Colonic mucosa (tissue), 4 donors: ENCODE data around the gene FILIP1L. TPM values are rescaled to one million over a fixed set of nuclear protein-coding genes. Genes with fewer than 3 reads are reported as not detected.

Experiments
- DNase-seq: peaks from one replicate; pipeline ENCODE4 v3.0.0-alpha.2; 2020
- H3K27ac ChIP-seq: fragments of 200-600 bp; one replicate; pipeline ENCODE4 v1.8.0; 2021
- H3K27me3 ChIP-seq: fragments of 200-600 bp; one replicate; pipeline ENCODE4 v1.8.0; 2021
- H3K36me3 ChIP-seq: fragments of 200-600 bp; one replicate; pipeline ENCODE4 v1.8.0; 2021
- H3K4me1 ChIP-seq: fragments of 200-600 bp; one replicate; pipeline ENCODE4 v1.8.0; 2021; ENCODE audit warnings: mild to moderate bottlenecking
- H3K4me3 ChIP-seq: fragments of 200-600 bp; one replicate; pipeline ENCODE4 v1.8.0; 2021
- H3K9ac ChIP-seq, 2 donors: one replicate each; pipeline ENCODE4 v1.7.0; 2013; ENCODE audit warnings: control low read depth in 2 of 2, low read depth in 2 of 2, low read length in 2 of 2
- H3K9me3 ChIP-seq: fragments of 200-600 bp; one replicate; pipeline ENCODE4 v1.8.0; 2021
- CTCF ChIP-seq: fragments of 200-600 bp; IDR thresholded peaks from one replicate; pipeline ENCODE4 v1.8.0; 2022; ENCODE audit warnings: antibody characterized with exemption, mild to moderate bottlenecking
- intact Hi-C: fragments of 100-400 bp; cut with DNase I; formaldehyde crosslinking; loops from one replicate; pipeline ENCODE4 v1.14.1; 2022
- total RNA-seq, 2 donors: library from RNA; stranded (reverse); fragmentation: NEBNext Ultra II Directional in 1 of 2; extraction: Animal tissue kit (Norgen Biotek cat#: 25700) in 1 of 2; gene quantifications; one replicate each; pipeline ENCODE4 v1.2.1, GENCODE V29; 2021
- donor health status: healthy.
- donor health status: DM: no; HTN: no; CAD: no.
- donor health status: DM: no; HTN: no; CAD: no.

The FILIP1L gene
- total RNA-seq, 2 donors from 2014 or later, result 3.7 to 29.0 TPM

- Histone ChIP-seq H3K9ac (no peak overlapping the region), H3K27me3 (no peaks in the 10 kb centered on the region), H3K4me1 (no peaks in the 10 kb centered on the region), H3K27ac (no peak overlapping the region), H3K36me3 (no peaks in the 10 kb centered on the region), H3K4me3 (no peak overlapping the region), H3K9me3 (no peaks in the 10 kb centered on the region)
- no peak for TF ChIP-seq CTCF
- intact Hi-C loops, result no loop called here
- DNase-seq, result no peak
These were observed 280.6 kb downstream of the FILIP1L start for GRCh38 chr3:99833617-99834205.

- no peak for TF ChIP-seq CTCF
- Histone ChIP-seq H3K27ac (no peak overlapping the region), H3K4me1 (no peaks in the 10 kb centered on the region), H3K36me3 (no peaks in the 10 kb centered on the region), H3K9ac (no peak overlapping the region), H3K27me3 (no peaks in the 10 kb centered on the region), H3K4me3 (no peak overlapping the region), H3K9me3 (no peaks in the 10 kb centered on the region)
- DNase-seq, result no peak
- intact Hi-C loops, result loop anchor here (10.0 kb wide), 1 partner anchor 755 kb away; no protein-coding TSS in a partner anchor
These were observed 284.5 kb downstream of the FILIP1L start for GRCh38 chr3:99829844-99830243.

- Histone ChIP-seq H3K4me3 (no peak overlapping the region), H3K4me1 (no peaks in the 10 kb centered on the region), H3K9me3 (no peaks in the 10 kb centered on the region), H3K9ac (no peak overlapping the region), H3K36me3 (no peaks in the 10 kb centered on the region), H3K27ac (no peak overlapping the region), H3K27me3 (no peaks in the 10 kb centered on the region)
- no peak for DNase-seq
- TF ChIP-seq CTCF, result no peak
- intact Hi-C loops, result loop anchor here (10.0 kb wide), 1 partner anchor 760 kb away; no protein-coding TSS in a partner anchor
These were observed 289.2 kb downstream of the FILIP1L start for GRCh38 chr3:99825004-99825640.

- intact Hi-C loops, result loop anchor here (10.0 kb wide), 1 partner anchor 761 kb away; no protein-coding TSS in a partner anchor
These were observed 290.3 kb downstream of the FILIP1L start for GRCh38 chr3:99823723-99824711.

More at GRCh38 chr3:99823723-99824711, 290.3 kb downstream of the FILIP1L start:
- Histone ChIP-seq H3K36me3 (no peaks in the 10 kb centered on the region), H3K27ac (no peak overlapping the region), H3K4me1 (no peaks in the 10 kb centered on the region), H3K9me3 (no peaks in the 10 kb centered on the region), H3K9ac (no peak overlapping the region), H3K27me3 (no peaks in the 10 kb centered on the region), H3K4me3 (no peak overlapping the region)
- TF ChIP-seq CTCF, result no peak
- no peak for DNase-seq
